K562 (cell line): Measurements from ENCODE around the gene SLC25A33. TPM values are rescaled to one million over a fixed set of nuclear protein-coding genes. Genes with fewer than 3 reads are reported as not detected.

Experiments
- ARHGAP35 ChIP-seq: fragments of 450-650 bp; IDR thresholded peaks from 2 replicates; pipeline ENCODE4 v1.6.1; 2018; ENCODE audit not compliant: partially characterized antibody
- CHD1 ChIP-seq: fragments of 200-600 bp; sonication (generic); IDR thresholded peaks from one replicate; pipeline ENCODE4 v1.6.1; 2012; ENCODE audit warnings: mild to moderate bottlenecking, moderate library complexity, low read length, inconsistent platforms
- CREM ChIP-seq: IDR thresholded peaks from 2 replicates; pipeline ENCODE4 v1.6.1; 2014; ENCODE audit warnings: antibody characterized with exemption, low read depth
- DIDO1 ChIP-seq: fragments of 450-650 bp; IDR thresholded peaks from 2 replicates; pipeline ENCODE4 v1.6.1; 2016; ENCODE audit warnings: low read depth, missing biosample characterization, missing genetic modification characterization
- FOXK2 ChIP-seq, 2 experiments: fragments of 450-650 bp; IDR thresholded peaks in 1 of 2; conservative IDR thresholded peaks in 1 of 2; 2 replicates each; pipeline ENCODE4 v1.6.1; 2016; ENCODE audit warnings: low read depth in 2 of 2, mild to moderate bottlenecking in 1 of 2
- GABPB2 ChIP-seq: fragments of 250-450 bp; sonication (Bioruptor Pico); conservative IDR thresholded peaks from 2 replicates; pipeline ENCODE4 v1.5.1; 2021; ENCODE audit warnings: mild to moderate bottlenecking
- HCFC1 ChIP-seq: IDR thresholded peaks from 2 replicates; pipeline ENCODE4 v1.6.1; 2012; ENCODE audit warnings: low read depth, low read length, improper control_type of control experiment
- HDAC6 ChIP-seq: IDR thresholded peaks from 2 replicates; pipeline ENCODE4 v1.6.1; 2012; ENCODE audit warnings: low read depth, mild to moderate bottlenecking, control low read depth, inconsistent platforms, low read length, moderate library complexity
- HDAC8 ChIP-seq: fragments of 450-650 bp; IDR thresholded peaks from 2 replicates; pipeline ENCODE4 v1.6.1; 2016; ENCODE audit warnings: mild to moderate bottlenecking, missing genetic modification characterization, moderate library complexity, missing compliant biosample characterization
- HLTF ChIP-seq: fragments of 450-650 bp; IDR thresholded peaks from 2 replicates; pipeline ENCODE4 v1.6.1; 2016
- JUND ChIP-seq, 2 experiments: IDR thresholded peaks; 2 replicates in 1 of 2; 3 replicates in 1 of 2; pipeline ENCODE4 v1.6.1; 2011; ENCODE audit warnings: borderline replicate concordance in 2 of 2, low read depth in 2 of 2, low read length in 2 of 2, improper control_type of control experiment in 1 of 2, missing biosample characterization in 1 of 2, missing genetic modification characterization in 1 of 2, missing genetic modification reagents in 1 of 2
- MED1 ChIP-seq: sonication (generic); formaldehyde crosslinking; IDR thresholded peaks from 2 replicates; pipeline ENCODE4 v1.8.1; 2023; ENCODE audit warnings: missing genetic modification reagents, borderline replicate concordance
- NR3C1 ChIP-seq: sonication (generic); formaldehyde crosslinking; IDR thresholded peaks from 2 replicates; pipeline ENCODE4 v1.8.1; 2022; ENCODE audit warnings: missing genetic modification reagents
- RNF2 ChIP-seq: sonication (generic); IDR thresholded peaks from 2 replicates; pipeline ENCODE4 v1.6.1; 2016
- SAFB ChIP-seq: fragments of 200-400 bp; formaldehyde crosslinking; IDR thresholded peaks from 2 replicates; pipeline ENCODE4 v1.6.1; 2017; ENCODE audit warnings: low read depth, low read length, borderline replicate concordance
- TAL1 ChIP-seq: fragments of 450-650 bp; IDR thresholded peaks from 2 replicates; pipeline ENCODE4 v1.6.1; 2016; ENCODE audit warnings: mild to moderate bottlenecking
- XRCC5 ChIP-seq: fragments of 200-400 bp; formaldehyde crosslinking; IDR thresholded peaks from 2 replicates; pipeline ENCODE4 v1.6.1; 2017; ENCODE audit warnings: low read depth, mild to moderate bottlenecking, low read length
- ZBTB1 ChIP-seq: sonication (generic); formaldehyde crosslinking; IDR thresholded peaks from 2 replicates; pipeline ENCODE4 v1.8.1; 2023; ENCODE audit warnings: missing genetic modification reagents, low read depth, mild to moderate bottlenecking, borderline replicate concordance
- ZNF695 ChIP-seq: fragments of 450-650 bp; formaldehyde crosslinking; IDR thresholded peaks from 2 replicates; pipeline ENCODE4 v1.4.0; 2020; ENCODE audit warnings: mild to moderate bottlenecking, moderate library complexity
- ZNF699 ChIP-seq: fragments of 250-450 bp; sonication (Bioruptor Pico); IDR thresholded peaks from 2 replicates; pipeline ENCODE4 v1.8.0; 2021; ENCODE audit warnings: mild to moderate bottlenecking, moderate library complexity; ENCODE audit not compliant: insufficient replicate concordance
- polyA plus RNA-seq, 8 experiments: library from polyadenylated mRNA; depleted of rRNA in 4 of 8; stranded (reverse) in 5 of 8; unstranded in 3 of 8; fragments of >200 nt; fragmentation: Nextera tagmentation in 2 of 8; fragmentation: Illumina TruSeq in 1 of 8; extraction: Ambion mirVana in 2 of 8; extraction: Trizol in 1 of 8; gene quantifications; 2 replicates each; pipeline versions ENCODE4 v1.2.1 to v1.2.3, GENCODE V29; 2011 to 2014; ENCODE audit warnings: inconsistent platforms in 1 of 8, missing spikeins in 1 of 8
- total RNA-seq, 7 experiments: library from RNA; depleted of rRNA in 6 of 7; stranded (reverse); fragments of >200 nt in 6 of 7; fragmentation: Illumina TruSeq in 2 of 7; extraction: Trizol in 2 of 7; gene quantifications; 2 replicates each; pipeline versions ENCODE4 v1.2.1 to v1.2.3, GENCODE V29; 2011 to 2021; ENCODE audit warnings: low replicate concordance in 1 of 7
- TF ChIP-seq, protein P1 (sequence below), 2 experiments: IDR thresholded peaks in 1 of 2; conservative IDR thresholded peaks in 1 of 2; 2 replicates each; pipeline ENCODE4 v1.6.1; 2016; ENCODE audit warnings: low read depth in 2 of 2, mild to moderate bottlenecking in 1 of 2, missing compliant biosample characterization in 1 of 2, missing genetic modification characterization in 1 of 2, moderate library complexity in 1 of 2
- TF ChIP-seq, protein P2 (sequence below), 2 experiments: IDR thresholded peaks; 2 replicates each; pipeline ENCODE4 v1.6.1; 2012; ENCODE audit warnings: improper control_type of control experiment in 2 of 2, low read depth in 2 of 2, low read length in 2 of 2, borderline replicate concordance in 1 of 2
- TF ChIP-seq, protein P3 (sequence below): sonication (generic); formaldehyde crosslinking; IDR thresholded peaks from 2 replicates; pipeline ENCODE4 v1.8.1; 2023; ENCODE audit warnings: mild to moderate bottlenecking, missing genetic modification reagents

The SLC25A33 gene
- total and polyA plus RNA-seq, 9 of the 15 experiments (the other 6 are each of a cell fraction or from before 2014, with no cell fraction given) = 3.2 to 23.5 (median 17.5) TPM

DNA sequence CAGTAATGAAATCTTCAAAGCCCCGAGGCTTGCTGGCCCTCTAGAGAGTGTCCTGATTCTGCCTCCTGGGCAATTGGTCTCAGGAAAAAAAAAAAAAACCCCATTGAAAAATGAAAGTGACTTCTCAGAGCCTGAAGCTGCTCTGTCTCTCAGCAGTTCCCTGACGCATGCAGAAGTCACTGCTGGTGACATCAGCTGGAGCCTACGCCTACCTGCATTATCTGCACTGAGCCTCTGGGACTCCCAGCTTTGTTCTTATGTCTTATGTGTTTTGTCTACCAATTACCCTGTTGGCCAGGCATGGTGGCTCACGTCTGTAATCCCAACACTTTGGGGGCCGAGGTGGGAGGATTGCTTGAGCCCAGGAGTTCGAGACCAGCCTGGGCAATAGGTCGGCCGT lies 10.1 kb upstream of the SLC25A33 start (continued):
- no peak for TF ChIP-seq HCFC1
- no peak for TF ChIP-seq ZBTB1
- no peak for TF ChIP-seq ZNF699 (CRISPR knock-in tag)
- no peak for TF ChIP-seq CHD1
- TF ChIP-seq JUND (IDR thresholded peaks at IDR 0.05; ENCODE audit: borderline replicate concordance, low read depth, low read length) = peak; percentile 81
- peak; percentile 89 for TF ChIP-seq JUND (tag; IDR thresholded peaks at IDR 0.05; ENCODE audit: borderline replicate concordance, low read depth, low read length)
- no peak for TF ChIP-seq ZNF695
- TF ChIP-seq FOXK2 (conservative IDR thresholded peaks at IDR 0.05 in 1 of 2, IDR thresholded peaks at IDR 0.05 in 1 of 2; ENCODE audit: low read depth in 2 of 2) = no peak
- TF ChIP-seq CREM = peak; percentile 90
- TF ChIP-seq ARHGAP35 = no peak
- TF ChIP-seq TAL1 = no peak
- no peak for TF ChIP-seq HDAC6
- no peak for TF ChIP-seq MED1 (CRISPR knock-in tag)
- TF ChIP-seq SAFB = no peak
- TF ChIP-seq, protein P1, sequence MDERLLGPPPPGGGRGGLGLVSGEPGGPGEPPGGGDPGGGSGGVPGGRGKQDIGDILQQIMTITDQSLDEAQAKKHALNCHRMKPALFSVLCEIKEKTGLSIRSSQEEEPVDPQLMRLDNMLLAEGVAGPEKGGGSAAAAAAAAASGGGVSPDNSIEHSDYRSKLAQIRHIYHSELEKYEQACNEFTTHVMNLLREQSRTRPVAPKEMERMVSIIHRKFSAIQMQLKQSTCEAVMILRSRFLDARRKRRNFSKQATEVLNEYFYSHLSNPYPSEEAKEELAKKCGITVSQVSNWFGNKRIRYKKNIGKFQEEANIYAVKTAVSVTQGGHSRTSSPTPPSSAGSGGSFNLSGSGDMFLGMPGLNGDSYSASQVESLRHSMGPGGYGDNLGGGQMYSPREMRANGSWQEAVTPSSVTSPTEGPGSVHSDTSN (CRISPR knock-in tag; IDR thresholded peaks at IDR 0.05; ENCODE audit: low read depth) = no peak
- TF ChIP-seq, protein P1 (tag; conservative IDR thresholded peaks at IDR 0.05; ENCODE audit: low read depth) = peak; percentile 37; the same call in 1 of the 2 replicates
- 0 out of 2 replicates have a peak, but pooled peaks have one; percentile 40 for TF ChIP-seq DIDO1 (tag)
- TF ChIP-seq HDAC8 = no peak
- no peak for TF ChIP-seq NR3C1
- TF ChIP-seq, protein P2, sequence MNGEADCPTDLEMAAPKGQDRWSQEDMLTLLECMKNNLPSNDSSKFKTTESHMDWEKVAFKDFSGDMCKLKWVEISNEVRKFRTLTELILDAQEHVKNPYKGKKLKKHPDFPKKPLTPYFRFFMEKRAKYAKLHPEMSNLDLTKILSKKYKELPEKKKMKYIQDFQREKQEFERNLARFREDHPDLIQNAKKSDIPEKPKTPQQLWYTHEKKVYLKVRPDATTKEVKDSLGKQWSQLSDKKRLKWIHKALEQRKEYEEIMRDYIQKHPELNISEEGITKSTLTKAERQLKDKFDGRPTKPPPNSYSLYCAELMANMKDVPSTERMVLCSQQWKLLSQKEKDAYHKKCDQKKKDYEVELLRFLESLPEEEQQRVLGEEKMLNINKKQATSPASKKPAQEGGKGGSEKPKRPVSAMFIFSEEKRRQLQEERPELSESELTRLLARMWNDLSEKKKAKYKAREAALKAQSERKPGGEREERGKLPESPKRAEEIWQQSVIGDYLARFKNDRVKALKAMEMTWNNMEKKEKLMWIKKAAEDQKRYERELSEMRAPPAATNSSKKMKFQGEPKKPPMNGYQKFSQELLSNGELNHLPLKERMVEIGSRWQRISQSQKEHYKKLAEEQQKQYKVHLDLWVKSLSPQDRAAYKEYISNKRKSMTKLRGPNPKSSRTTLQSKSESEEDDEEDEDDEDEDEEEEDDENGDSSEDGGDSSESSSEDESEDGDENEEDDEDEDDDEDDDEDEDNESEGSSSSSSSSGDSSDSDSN (IDR thresholded peaks at IDR 0.05; ENCODE audit: borderline replicate concordance in 1 of 2, low read depth in 2 of 2, low read length in 2 of 2) = no peak
- no peak for TF ChIP-seq RNF2
- no peak for TF ChIP-seq XRCC5
- no peak for TF ChIP-seq GABPB2 (CRISPR knock-in tag)
- no peak for TF ChIP-seq HLTF
- TF ChIP-seq, protein P3, sequence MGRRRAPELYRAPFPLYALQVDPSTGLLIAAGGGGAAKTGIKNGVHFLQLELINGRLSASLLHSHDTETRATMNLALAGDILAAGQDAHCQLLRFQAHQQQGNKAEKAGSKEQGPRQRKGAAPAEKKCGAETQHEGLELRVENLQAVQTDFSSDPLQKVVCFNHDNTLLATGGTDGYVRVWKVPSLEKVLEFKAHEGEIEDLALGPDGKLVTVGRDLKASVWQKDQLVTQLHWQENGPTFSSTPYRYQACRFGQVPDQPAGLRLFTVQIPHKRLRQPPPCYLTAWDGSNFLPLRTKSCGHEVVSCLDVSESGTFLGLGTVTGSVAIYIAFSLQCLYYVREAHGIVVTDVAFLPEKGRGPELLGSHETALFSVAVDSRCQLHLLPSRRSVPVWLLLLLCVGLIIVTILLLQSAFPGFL = no peak
